Measurements from ENCODE around the gene FBXL2.

GRCh38 chr3:33229066-33229465, 48.2 kb upstream of the FBXL2 start:
- TF ChIP-seq YY1 (IDR thresholded peaks at IDR 0.05; ENCODE audit: low read depth) (no peak), REST (IDR thresholded peaks at IDR 0.05; ENCODE audit: low read depth) (no peak)
